Measurements from ENCODE around the gene NSUN2. TPM values are rescaled to one million over a fixed set of nuclear protein-coding genes. Genes with fewer than 3 reads are reported as not detected.

Gene NSUN2
- total RNA-seq, 6 experiments from 2014 or later = 24.6 to 42.5 (median 29.1) TPM

- no peak overlapping the region for H3K4me3 ChIP-seq
- H3K27ac ChIP-seq = no peak overlapping the region
- intact Hi-C loops (cut with DNase I) = no loop called here
- TF ChIP-seq, protein P1, sequence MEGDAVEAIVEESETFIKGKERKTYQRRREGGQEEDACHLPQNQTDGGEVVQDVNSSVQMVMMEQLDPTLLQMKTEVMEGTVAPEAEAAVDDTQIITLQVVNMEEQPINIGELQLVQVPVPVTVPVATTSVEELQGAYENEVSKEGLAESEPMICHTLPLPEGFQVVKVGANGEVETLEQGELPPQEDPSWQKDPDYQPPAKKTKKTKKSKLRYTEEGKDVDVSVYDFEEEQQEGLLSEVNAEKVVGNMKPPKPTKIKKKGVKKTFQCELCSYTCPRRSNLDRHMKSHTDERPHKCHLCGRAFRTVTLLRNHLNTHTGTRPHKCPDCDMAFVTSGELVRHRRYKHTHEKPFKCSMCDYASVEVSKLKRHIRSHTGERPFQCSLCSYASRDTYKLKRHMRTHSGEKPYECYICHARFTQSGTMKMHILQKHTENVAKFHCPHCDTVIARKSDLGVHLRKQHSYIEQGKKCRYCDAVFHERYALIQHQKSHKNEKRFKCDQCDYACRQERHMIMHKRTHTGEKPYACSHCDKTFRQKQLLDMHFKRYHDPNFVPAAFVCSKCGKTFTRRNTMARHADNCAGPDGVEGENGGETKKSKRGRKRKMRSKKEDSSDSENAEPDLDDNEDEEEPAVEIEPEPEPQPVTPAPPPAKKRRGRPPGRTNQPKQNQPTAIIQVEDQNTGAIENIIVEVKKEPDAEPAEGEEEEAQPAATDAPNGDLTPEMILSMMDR (IDR thresholded peaks at IDR 0.05) = no peak
- TF ChIP-seq POLR2A (IDR thresholded peaks at IDR 0.05) = no peak
- ATAC-seq (no peak), DNase-seq (no peak)
- no peaks in the 10 kb centered on the region for H3K4me1 ChIP-seq
- WGBS (ENCODE audit: insufficient coverage, low coverage, low lambda C conversion rate, missing lambda C conversion rate) = 94% methylated on average over 5 of the region's 6 CpGs
- no peaks in the 10 kb centered on the region for H3K9me3 ChIP-seq
- H3K36me3 ChIP-seq = no peaks in the 10 kb centered on the region
- H3K27me3 ChIP-seq = no peaks in the 10 kb centered on the region
Observed at GRCh38 chr5:6557807-6558575, 74.9 kb downstream of the NSUN2 start.

- Histone ChIP-seq H3K27me3 (no peaks in the 10 kb centered on the region), H3K4me1 (no peaks in the 10 kb centered on the region), H3K36me3 (no peaks in the 10 kb centered on the region), H3K9me3 (no peaks in the 10 kb centered on the region), H3K27ac (no peak overlapping the region), H3K4me3 (no peak overlapping the region)
- DNase-seq (no peak), ATAC-seq (no peak)
- WGBS (ENCODE audit: insufficient coverage, low coverage, low lambda C conversion rate, missing lambda C conversion rate) = 67% methylated on average over 1 of the region's 1 CpG
- TF ChIP-seq POLR2A (IDR thresholded peaks at IDR 0.05) = no peak
- TF ChIP-seq, protein P1 (IDR thresholded peaks at IDR 0.05) = no peak
- intact Hi-C loops (cut with DNase I) = no loop called here
Observed at GRCh38 chr5:6556802-6557102, 76.1 kb downstream of the NSUN2 start.

GRCh38 chr5:6556089-6556801, 76.6 kb downstream of the NSUN2 start:
- DNase-seq (no peak), ATAC-seq (no peak)
- no peaks in the 10 kb centered on the region for H3K4me1 ChIP-seq
- H3K4me3 ChIP-seq = no peak overlapping the region
- no peak for TF ChIP-seq POLR2A (IDR thresholded peaks at IDR 0.05)
- TF ChIP-seq, protein P1 (IDR thresholded peaks at IDR 0.05) = no peak
- no peaks in the 10 kb centered on the region for H3K27me3 ChIP-seq
- 67% methylated on average over 4 of the region's 8 CpGs for WGBS (ENCODE audit: insufficient coverage, low coverage, low lambda C conversion rate, missing lambda C conversion rate)
- H3K36me3 ChIP-seq = no peaks in the 10 kb centered on the region
- intact Hi-C loops (cut with DNase I) = no loop called here
- H3K27ac ChIP-seq = no peak overlapping the region
- H3K9me3 ChIP-seq = no peaks in the 10 kb centered on the region

- no peak for DNase-seq
- Histone ChIP-seq H3K36me3 (no peaks in the 10 kb centered on the region), H3K27ac (no peak overlapping the region), H3K27me3 (no peaks in the 10 kb centered on the region), H3K9me3 (no peaks in the 10 kb centered on the region), H3K4me1 (no peaks in the 10 kb centered on the region), H3K4me3 (no peak overlapping the region)
- 70% methylated on average over 3 of the region's 4 CpGs for WGBS (ENCODE audit: insufficient coverage, low coverage, low lambda C conversion rate, missing lambda C conversion rate)
- TF ChIP-seq POLR2A (IDR thresholded peaks at IDR 0.05) = no peak
- TF ChIP-seq, protein P1 (IDR thresholded peaks at IDR 0.05) = no peak
- intact Hi-C loops (cut with DNase I) = no loop called here
- ATAC-seq = no peak
Observed at GRCh38 chr5:6554812-6555211, 78.0 kb downstream of the NSUN2 start.
